ENCODE results near the gene PLPP4. TPM values are rescaled to one million over a fixed set of nuclear protein-coding genes. Genes with fewer than 3 reads are reported as not detected.

The PLPP4 gene
- total RNA-seq, 4 donors from 2014 or later: 0.54 to 2.7 TPM; not detected in 2

DNA sequence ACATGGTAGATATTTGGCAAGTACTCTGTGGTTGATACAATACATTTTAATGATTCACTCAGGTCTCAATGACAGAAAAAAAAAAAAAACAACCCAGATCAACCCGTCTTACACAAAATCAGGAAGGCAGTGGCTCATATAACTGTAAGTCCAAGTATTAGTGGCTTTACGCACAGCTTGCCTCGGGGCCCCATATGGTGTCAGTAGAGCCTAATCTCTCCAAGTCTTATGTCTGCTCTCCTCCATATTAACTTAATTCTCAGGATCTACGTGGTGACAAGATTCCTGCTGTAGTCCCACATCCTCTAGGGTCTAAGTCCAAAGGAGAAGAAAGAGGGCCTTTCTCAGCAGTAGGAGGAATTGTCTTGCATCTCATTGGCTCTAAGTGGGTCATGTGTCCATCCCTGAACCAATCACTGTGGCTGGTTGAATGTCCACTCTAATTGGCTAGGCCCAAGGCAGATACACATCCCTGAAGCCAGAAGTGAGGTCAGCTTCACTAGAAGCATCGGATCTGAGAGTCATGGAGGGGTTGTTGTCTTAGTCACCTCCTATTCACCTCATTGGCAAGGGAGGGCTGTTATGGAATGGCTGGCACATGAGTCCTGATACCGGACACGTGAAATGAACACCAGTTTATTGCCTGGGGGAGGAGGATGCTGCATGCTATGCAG lies 20.5 kb upstream of the PLPP4 start:
- 83 to 88% methylated on average over 7 of the region's 7 CpGs for WGBS, 2 donors

DNA sequence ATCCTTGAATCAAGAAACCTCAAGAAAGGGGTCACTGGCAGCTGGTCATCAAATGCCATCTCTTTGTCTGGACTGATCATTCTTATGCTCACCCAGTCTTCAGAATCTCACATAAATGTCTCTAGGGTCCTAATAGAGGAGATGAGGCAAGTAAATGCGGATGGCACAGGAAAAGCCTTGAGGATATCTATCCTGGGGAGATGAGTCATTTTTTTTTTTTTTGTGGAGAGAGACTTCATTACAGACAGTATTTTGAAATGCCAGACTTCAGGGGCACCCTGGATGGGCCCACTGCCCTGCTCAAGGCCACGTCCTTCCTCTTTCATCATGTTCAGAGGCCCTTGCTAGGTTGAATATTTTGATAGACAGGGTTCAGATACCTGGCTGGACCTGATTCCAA lies 19.5 kb upstream of the PLPP4 start:
- Histone ChIP-seq H3K27me3 (no peaks in the 10 kb centered on the region), H3K36me3 (no peaks in the 10 kb centered on the region)
- WGBS, 2 donors: 92 to 95% methylated on average over 2 of the region's 2 CpGs

More for the DNA sequence above, 20.5 kb upstream of the PLPP4 start:
- DNase-seq: no peak
- Histone ChIP-seq H3K27ac (no peak overlapping the region), H3K4me1 (no peaks in the 10 kb centered on the region), H3K9me3 (no peaks in the 10 kb centered on the region), H3K4me3 (replicated peaks in 1 of 3) (no peak overlapping the region), H3K27me3 (no peaks in the 10 kb centered on the region), H3K36me3 (no peaks in the 10 kb centered on the region)
- intact Hi-C loops (cut with DNase I): no loop called here
- TF ChIP-seq, protein P1, sequence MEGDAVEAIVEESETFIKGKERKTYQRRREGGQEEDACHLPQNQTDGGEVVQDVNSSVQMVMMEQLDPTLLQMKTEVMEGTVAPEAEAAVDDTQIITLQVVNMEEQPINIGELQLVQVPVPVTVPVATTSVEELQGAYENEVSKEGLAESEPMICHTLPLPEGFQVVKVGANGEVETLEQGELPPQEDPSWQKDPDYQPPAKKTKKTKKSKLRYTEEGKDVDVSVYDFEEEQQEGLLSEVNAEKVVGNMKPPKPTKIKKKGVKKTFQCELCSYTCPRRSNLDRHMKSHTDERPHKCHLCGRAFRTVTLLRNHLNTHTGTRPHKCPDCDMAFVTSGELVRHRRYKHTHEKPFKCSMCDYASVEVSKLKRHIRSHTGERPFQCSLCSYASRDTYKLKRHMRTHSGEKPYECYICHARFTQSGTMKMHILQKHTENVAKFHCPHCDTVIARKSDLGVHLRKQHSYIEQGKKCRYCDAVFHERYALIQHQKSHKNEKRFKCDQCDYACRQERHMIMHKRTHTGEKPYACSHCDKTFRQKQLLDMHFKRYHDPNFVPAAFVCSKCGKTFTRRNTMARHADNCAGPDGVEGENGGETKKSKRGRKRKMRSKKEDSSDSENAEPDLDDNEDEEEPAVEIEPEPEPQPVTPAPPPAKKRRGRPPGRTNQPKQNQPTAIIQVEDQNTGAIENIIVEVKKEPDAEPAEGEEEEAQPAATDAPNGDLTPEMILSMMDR (IDR thresholded peaks at IDR 0.05): no peak
- no peak for TF ChIP-seq POLR2A (IDR thresholded peaks at IDR 0.05)

DNA sequence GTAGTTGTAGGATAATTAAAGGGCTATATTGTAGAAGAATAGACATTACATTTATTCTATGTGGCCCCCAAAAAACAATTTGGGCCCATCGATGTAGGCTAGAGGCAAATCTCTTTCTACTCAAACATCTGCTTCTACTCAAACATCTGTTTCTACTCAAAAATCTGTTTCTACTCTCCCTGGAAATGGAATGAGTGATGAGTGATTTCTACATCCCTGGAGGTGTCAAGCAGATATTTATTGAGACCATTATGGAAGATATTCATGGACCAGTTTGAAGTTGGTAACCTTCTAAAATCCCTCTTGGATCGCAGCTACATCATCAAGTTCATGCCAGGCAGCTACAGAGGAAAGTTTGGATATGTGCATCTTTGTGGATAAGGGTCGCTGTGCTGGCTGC lies 5.1 kb upstream of the PLPP4 start:
- intact Hi-C loops (cut with DNase I): no loop called here

More for the DNA sequence above, 19.5 kb upstream of the PLPP4 start:
- intact Hi-C loops (cut with DNase I): no loop called here
- DNase-seq: no peak
- Histone ChIP-seq H3K4me1 (no peaks in the 10 kb centered on the region), H3K9me3 (no peaks in the 10 kb centered on the region), H3K27ac (no peak overlapping the region), H3K4me3 (replicated peaks in 1 of 3) (no peak overlapping the region)
- TF ChIP-seq POLR2A (IDR thresholded peaks at IDR 0.05): no peak
- TF ChIP-seq, protein P1 (IDR thresholded peaks at IDR 0.05): no peak

DNA sequence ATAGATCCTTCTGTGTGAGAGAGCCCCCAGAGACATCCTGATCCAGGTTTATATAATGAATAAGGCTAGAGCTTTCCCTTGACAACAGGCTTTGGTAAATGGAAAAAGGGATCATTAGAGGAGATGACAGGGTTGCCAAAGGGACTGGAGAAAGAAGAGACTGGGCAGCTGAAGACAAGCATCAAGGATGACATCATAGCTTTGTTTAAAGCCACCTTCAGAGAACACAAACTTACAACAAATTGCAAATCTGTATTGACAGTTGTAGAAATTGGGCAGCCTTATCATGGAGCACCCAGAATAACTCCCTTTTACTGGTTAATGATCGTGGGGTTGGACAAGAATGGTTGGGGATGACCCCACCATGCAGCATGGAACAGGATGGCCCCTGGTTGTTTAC lies 3.7 kb upstream of the PLPP4 start:
- Histone ChIP-seq H3K4me3 (replicated peaks in 1 of 3) (no peak overlapping the region), H3K36me3 (no peaks in the 10 kb centered on the region), H3K9me3 (no peaks in the 10 kb centered on the region), H3K27me3 (no peaks in the 10 kb centered on the region), H3K27ac (no peak overlapping the region), H3K4me1 (peaks cover 5 to 11% of the 10 kb centered on the region in 2 donors)
- intact Hi-C loops (cut with DNase I): no loop called here
- DNase-seq: no peak
- TF ChIP-seq, protein P1 (IDR thresholded peaks at IDR 0.05): no peak
- no peak for TF ChIP-seq POLR2A (IDR thresholded peaks at IDR 0.05)
- WGBS, 2 donors: 79 to 88% methylated on average over 1 of the region's 1 CpG

More for the DNA sequence above, 5.1 kb upstream of the PLPP4 start:
- H3K27ac ChIP-seq: no peak overlapping the region
- no peak for TF ChIP-seq POLR2A (IDR thresholded peaks at IDR 0.05)
- TF ChIP-seq, protein P1 (IDR thresholded peaks at IDR 0.05): no peak
- H3K27me3 ChIP-seq: no peaks in the 10 kb centered on the region
- 70 to 83% methylated on average over 3 of the region's 3 CpGs for WGBS, 2 donors
- H3K4me3 ChIP-seq (replicated peaks in 1 of 3): no peak overlapping the region
- H3K9me3 ChIP-seq: no peaks in the 10 kb centered on the region
- DNase-seq: no peak
- no peaks in the 10 kb centered on the region for H3K36me3 ChIP-seq
- H3K4me1 ChIP-seq: peaks cover 0 to 5% of the 10 kb centered on the region in 2 donors

DNA sequence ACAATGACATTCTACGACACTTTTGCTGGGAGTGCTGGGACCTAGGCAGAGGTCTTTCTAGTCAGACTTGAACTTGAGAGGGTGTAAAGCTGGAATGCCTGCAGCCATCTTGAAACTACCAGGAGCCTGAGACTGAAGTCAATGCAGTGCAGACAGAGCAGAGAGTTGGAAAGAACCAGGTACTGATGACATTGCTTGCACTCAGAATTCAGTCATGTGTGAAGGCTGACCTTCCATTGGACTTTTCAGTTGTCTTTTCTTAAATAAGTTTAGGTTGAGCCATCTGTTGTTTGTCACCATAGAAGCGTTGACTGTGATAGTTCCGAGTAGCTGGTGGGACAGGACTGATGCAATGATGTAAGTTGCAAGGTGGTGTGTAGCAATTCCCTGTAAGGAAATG lies 3.1 kb upstream of the PLPP4 start:
- Histone ChIP-seq H3K27ac (no peak overlapping the region), H3K36me3 (no peaks in the 10 kb centered on the region), H3K9me3 (no peaks in the 10 kb centered on the region), H3K4me3 (replicated peaks in 1 of 3) (no peak overlapping the region), H3K4me1 (peaks cover 5 to 11% of the 10 kb centered on the region in 2 donors), H3K27me3 (no peaks in the 10 kb centered on the region)
- no peak for DNase-seq
- intact Hi-C loops (cut with DNase I): no loop called here
- 62 to 65% methylated on average over 3 of the region's 3 CpGs for WGBS, 2 donors
- TF ChIP-seq, protein P1 (IDR thresholded peaks at IDR 0.05): no peak
- TF ChIP-seq POLR2A (IDR thresholded peaks at IDR 0.05): no peak
